IPS-18a (cell line): ENCODE measurements around the gene EIF3K.
"Not testable (repeated sequence)": the region's sequence is repeated elsewhere in the genome, so short reads cannot be mapped to it uniquely, and the experiment has no call there.

Source experiments
- H3K27ac ChIP-seq: one replicate; pipeline ENCODE4 v1.5.1; 2013; ENCODE audit warnings: low read length
- H3K27me3 ChIP-seq: one replicate; pipeline ENCODE4 v1.6.1; 2013; ENCODE audit warnings: mild to moderate bottlenecking, low read length; ENCODE audit not compliant: control insufficient read depth, insufficient read depth
- H3K36me3 ChIP-seq: one replicate; pipeline ENCODE4 v1.6.1; 2013; ENCODE audit warnings: low read depth, low read length; ENCODE audit not compliant: control insufficient read depth
- H3K4me1 ChIP-seq: one replicate; pipeline ENCODE4 v1.6.1; 2013; ENCODE audit warnings: low read depth, low read length; ENCODE audit not compliant: control insufficient read depth
- H3K4me3 ChIP-seq: one replicate; pipeline ENCODE4 v1.5.1; 2013; ENCODE audit warnings: low read length
- H3K9ac ChIP-seq: one replicate; pipeline ENCODE4 v1.6.1; 2013; ENCODE audit warnings: mild to moderate bottlenecking, low read length, moderate library complexity
- H3K9me3 ChIP-seq: one replicate; pipeline ENCODE4 v1.6.1; 2013; ENCODE audit warnings: low read depth, low read length; ENCODE audit not compliant: control insufficient read depth

EIF3K gene

DNA sequence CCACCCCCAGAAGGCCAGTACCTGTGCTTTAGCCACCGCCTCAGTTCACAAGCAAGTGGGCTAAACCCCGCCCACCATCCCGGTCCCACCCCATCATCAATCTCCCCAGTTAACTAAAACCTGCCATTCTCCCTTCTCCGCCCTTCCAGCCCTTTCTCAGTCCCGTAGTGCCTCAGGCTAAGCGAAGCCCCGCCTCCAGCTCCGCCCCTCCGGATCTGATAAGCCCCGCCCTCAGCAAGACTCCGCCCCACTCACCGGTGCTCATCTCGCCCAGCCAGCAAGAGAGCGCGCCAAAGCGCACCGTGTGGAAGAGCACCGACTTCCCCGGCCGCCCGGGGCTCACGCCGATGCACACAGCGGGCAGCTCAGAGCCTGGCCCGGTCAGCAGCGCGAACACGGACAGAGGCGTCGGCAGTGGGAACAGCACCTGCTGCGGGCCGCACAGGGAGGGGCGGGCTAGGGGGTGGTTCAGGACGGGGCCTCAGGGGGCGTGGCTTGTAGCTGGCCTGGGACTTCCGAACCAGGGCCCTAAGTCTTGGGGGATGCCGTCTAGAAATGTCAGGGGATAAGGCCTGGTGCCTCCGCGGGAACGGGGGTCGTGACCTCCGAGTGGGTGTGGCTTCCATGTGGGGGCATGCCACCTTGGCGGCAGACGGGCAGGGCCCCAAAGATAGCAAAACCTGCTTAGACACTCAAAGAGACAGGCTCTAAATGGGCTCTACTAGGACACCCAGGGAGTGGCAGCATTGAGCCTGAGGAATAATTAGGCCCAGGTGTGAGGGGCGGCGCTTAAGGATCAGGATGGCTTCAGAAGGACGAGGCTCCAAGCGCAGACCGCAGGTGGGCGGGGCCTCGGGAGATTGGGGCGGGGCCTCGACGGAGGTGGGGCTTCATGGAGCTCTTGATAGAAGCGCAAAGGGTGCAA is 22.7 kb upstream of the EIF3K start:
- no peaks in the 10 kb centered on the region for H3K4me1 ChIP-seq
- H3K27me3 ChIP-seq: no peaks in the 10 kb centered on the region
- H3K27ac ChIP-seq: no peak overlapping the region
- peak overlapping the region; percentile 36 for H3K9ac ChIP-seq
- no peaks in the 10 kb centered on the region for H3K9me3 ChIP-seq
- no peaks in the 10 kb centered on the region for H3K36me3 ChIP-seq
- H3K4me3 ChIP-seq: peak overlapping the region; percentile 71

DNA sequence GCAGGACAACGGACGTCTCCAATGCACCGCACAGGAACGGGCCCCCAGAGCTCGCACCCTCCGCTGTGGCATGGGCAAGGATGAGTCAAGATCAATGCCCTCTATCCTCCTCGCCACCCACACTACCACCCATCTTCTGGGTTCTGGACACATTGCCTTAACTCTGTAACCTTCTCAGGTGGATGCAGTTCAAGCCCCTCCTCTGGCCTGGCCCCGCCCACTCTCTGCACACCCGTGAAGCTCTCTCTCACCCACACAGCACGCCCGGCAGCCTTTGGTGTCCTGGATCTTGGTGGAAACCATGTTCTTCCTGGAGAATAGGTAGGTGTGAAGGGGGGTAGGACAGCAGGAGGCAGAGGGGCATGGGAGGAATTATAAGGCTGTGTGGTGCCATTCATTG is 21.9 kb upstream of the EIF3K start:
- Histone ChIP-seq H3K4me3 (peak overlapping the region; percentile 71), H3K9ac (no peak overlapping the region), H3K36me3 (no peaks in the 10 kb centered on the region), H3K4me1 (no peaks in the 10 kb centered on the region), H3K9me3 (no peaks in the 10 kb centered on the region), H3K27ac (no peak overlapping the region), H3K27me3 (no peaks in the 10 kb centered on the region)

DNA sequence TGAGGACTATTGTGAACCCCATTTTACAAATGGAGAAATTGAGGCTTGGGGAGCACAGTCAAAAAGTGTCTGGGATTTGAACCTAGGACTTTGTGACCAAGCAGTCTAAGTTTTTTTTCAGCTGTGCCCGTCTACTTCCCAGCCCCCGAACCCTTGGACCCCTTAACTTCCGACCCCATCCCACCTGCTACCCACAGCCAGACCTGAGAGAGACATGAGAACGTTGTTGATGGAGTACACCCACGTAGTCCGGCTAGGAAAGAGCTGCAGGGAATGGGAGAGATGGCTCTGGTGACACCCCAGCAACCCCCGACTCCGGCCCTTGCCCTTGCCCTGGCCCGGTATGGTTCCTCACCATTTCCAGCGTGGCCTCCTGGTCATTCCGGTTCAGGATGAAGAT is 19.3 kb upstream of the EIF3K start:
- Histone ChIP-seq H3K36me3 (no peaks in the 10 kb centered on the region), H3K27ac (no peak overlapping the region), H3K4me1 (no peaks in the 10 kb centered on the region)

DNA sequence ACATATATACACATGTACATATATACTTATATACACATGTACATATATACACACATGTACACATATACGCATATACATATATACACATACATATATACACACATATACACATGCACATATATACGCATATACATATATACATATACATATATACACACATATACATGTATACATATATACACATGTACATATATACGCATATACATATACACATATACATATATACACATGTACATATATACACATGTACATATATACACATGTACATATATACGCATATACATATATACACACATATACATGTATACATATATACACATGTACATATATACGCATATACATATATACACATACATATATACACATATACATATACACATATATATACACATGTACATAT is 16.1 kb upstream of the EIF3K start:
- not testable (repeated sequence) for H3K9me3 ChIP-seq, H3K27me3 ChIP-seq, H3K4me1 ChIP-seq, H3K36me3 ChIP-seq, H3K27ac ChIP-seq, H3K9ac ChIP-seq, H3K4me3 ChIP-seq

More for the DNA sequence above, 19.3 kb upstream of the EIF3K start:
- H3K27me3 ChIP-seq: no peaks in the 10 kb centered on the region
- H3K9ac ChIP-seq: no peak overlapping the region
- no peaks in the 10 kb centered on the region for H3K9me3 ChIP-seq
- H3K4me3 ChIP-seq: no peak overlapping the region

DNA sequence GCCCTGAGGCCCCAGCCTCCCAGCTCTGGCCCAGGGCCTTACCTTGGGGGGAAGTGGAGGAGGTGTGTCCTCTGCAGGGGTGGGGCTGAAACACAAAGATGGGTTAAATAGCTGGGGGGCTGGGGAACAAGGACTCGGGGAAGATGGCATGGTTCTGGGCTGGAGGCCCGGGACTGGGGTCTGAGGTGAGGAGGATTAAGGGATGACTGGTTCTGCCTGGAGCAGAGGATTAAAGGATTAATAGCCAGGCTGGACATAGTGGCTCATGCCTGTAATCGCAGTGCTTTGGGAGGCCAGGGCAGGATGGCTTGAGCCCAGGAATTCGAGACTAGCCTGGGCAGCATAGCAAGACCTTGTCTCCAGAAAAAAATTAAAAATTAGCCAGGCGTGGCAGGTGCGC is 12.9 kb upstream of the EIF3K start:
- H3K4me1 ChIP-seq: no peaks in the 10 kb centered on the region
- H3K9me3 ChIP-seq: no peaks in the 10 kb centered on the region
- no peaks in the 10 kb centered on the region for H3K36me3 ChIP-seq
- no peak overlapping the region for H3K4me3 ChIP-seq
- H3K9ac ChIP-seq: no peak overlapping the region
- H3K27ac ChIP-seq: no peak overlapping the region
- no peaks in the 10 kb centered on the region for H3K27me3 ChIP-seq

DNA sequence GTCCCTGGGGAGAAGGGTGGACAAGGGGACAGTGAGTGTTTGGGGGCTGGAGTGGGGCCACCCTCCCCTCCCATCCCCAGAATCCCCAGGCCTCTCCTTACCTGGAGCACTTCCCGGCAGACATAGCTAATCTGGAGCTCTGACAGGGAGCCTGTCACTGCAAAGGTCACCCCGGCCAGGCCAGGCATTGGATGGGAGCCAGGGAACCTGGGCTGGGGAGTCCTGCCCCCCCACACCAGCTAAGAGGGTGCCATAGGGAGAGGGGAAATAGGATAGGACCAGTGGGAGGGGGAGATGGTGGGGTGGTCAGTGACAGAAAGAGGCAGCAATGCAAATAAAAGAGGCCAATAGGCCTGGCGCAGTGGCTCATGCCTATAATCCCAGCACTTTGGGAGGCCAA is 4.7 kb upstream of the EIF3K start:
- Histone ChIP-seq H3K36me3 (no peaks in the 10 kb centered on the region), H3K9ac (no peak overlapping the region), H3K4me1 (peaks cover 7% of the 10 kb centered on the region), H3K27me3 (no peaks in the 10 kb centered on the region), H3K4me3 (no peak overlapping the region), H3K27ac (no peak overlapping the region), H3K9me3 (no peaks in the 10 kb centered on the region)

DNA sequence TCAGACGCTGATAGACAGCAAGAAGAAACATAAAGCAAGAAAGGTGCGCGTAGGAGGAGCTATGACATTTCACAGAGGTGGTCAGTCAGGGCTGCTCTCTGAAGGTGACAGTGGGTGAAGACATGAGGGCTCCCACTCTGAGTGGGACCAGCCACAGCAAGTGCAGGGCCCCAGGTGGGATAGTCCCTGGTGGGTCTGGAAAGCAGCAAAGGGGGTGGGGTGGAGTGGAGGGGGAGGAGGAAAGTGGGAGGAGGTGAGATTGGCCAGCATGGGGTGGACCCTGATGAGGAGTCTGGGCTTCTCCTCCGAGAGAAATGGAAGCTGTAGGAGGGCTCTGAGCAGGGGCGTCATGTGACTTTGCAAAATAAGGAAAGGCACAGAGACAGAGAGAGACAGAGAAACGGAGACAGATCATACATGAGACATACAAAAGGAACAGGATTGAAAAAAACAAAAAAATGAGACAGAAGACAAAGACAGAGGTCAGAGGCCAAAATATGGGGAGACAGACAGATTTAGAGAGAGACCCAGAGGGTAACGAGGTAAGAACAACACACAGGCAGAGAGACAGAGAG is 3.9 kb upstream of the EIF3K start:
- H3K27me3 ChIP-seq: no peaks in the 10 kb centered on the region
- H3K9ac ChIP-seq: no peak overlapping the region
- H3K4me3 ChIP-seq: no peak overlapping the region
- H3K4me1 ChIP-seq: peaks cover 7% of the 10 kb centered on the region
- peaks cover under 1% of the 10 kb centered on the region for H3K36me3 ChIP-seq
- no peaks in the 10 kb centered on the region for H3K9me3 ChIP-seq
- H3K27ac ChIP-seq: no peak overlapping the region

DNA sequence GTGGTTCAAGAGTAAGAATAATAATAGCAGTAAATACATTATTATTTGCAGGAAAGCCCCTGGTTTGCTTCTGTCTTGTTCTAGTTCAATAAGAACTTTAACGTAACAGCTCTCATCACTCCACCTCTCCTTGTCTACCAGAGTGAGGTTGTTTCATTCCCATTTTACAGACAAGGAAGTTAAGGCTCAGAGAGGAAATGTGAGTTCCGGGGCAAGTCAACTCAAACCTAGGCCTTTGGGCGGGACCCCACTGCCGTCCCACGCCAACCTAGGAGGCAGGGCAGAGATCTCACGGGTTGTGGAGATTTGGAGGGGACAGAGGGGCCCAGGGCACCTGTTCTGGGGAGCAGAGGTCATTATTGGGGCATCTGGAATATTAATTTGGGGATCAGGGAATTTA is 2.7 kb upstream of the EIF3K start:
- Histone ChIP-seq H3K9me3 (no peaks in the 10 kb centered on the region), H3K4me1 (peaks cover 7% of the 10 kb centered on the region), H3K9ac (no peak overlapping the region), H3K27me3 (no peaks in the 10 kb centered on the region), H3K36me3 (peaks cover 12% of the 10 kb centered on the region), H3K27ac (no peak overlapping the region), H3K4me3 (no peak overlapping the region)

DNA sequence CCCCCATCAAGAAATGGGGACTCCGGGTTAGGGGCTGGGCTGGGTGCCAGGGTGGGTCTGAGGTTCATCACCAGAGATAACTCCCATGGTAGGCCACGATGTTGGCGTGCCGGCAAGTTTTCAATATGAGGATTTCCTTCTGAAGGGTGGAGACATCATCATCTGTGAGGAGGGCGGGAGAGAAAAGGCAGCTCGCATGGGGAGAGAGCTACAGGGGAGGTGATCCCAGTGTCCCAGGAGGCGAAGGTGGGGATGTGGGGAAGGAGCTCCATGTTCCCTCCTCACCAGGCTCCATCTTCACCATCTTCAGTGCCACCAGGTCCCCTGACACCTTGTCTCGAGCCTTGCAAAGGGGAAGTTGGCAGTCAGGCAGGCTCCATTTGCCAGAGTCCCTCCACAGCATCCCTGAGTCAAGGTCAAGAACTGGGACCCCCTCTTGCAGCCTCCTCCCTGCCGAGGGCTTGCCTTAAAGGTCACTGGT is 1.7 kb upstream of the EIF3K start:
- Histone ChIP-seq H3K4me1 (peaks cover 7% of the 10 kb centered on the region), H3K9me3 (no peaks in the 10 kb centered on the region), H3K4me3 (no peak overlapping the region), H3K9ac (no peak overlapping the region), H3K27ac (no peak overlapping the region), H3K36me3 (peaks cover 23% of the 10 kb centered on the region), H3K27me3 (no peaks in the 10 kb centered on the region)

DNA sequence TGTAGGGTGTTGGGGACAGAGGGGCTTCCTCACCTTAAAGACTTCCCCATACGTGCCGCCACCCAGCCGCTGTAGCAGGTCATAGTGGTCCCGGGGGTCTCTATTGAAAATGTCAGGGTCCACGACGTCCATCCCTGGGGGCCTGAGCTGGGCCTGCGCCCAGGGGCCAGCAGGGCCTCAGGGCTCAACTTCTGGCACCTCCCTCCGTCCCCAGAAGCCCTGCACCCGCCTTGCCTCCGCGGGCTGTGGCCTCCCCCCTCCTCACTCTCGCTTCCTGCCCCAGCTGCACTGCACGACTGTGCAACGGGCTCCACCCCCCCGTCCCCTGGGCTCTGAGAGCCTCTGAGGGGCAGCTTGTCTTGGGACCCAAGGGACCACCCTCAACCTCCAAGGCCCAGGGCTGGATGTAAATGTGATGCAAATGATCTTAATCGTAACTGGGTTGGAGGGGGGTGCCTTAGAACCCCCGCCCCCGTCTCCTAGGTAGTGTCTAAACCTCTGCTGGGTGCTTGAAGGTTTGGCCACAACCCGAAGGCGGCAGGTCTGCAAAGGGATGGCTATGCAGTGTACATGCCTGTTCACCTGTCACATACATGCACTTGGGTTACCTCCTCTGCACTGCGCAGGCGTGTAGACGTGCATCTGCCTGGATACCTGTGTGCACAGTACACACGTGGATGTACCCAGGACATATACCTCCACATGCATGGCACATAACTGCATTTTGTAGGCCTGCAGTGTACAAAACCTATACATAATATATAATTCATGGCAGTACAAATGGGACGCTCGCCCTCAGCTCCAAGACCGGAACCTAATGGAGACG is 1.0 kb upstream of the EIF3K start, which contains the start of gene MAP4K1:
Gene MAP4K1 (minus strand): TSS at position 190 of the 826 bp plus-strand sequence. CDS start 58 bp downstream, at position 132.
- peak within 1 kb of the TSS; percentile 88 for H3K27ac ChIP-seq
- peak within 1 kb of the TSS; percentile 75 for H3K9ac ChIP-seq
- H3K9me3 ChIP-seq: no peaks in the 10 kb centered on the region
- H3K27me3 ChIP-seq: no peaks in the 10 kb centered on the region
- peaks cover 28% of the 10 kb centered on the region for H3K36me3 ChIP-seq
- peaks cover 7% of the 10 kb centered on the region for H3K4me1 ChIP-seq
- peak within 1 kb of the TSS; percentile 94 for H3K4me3 ChIP-seq
